Measurements from ENCODE around the gene MYH15.
A peak's percentile ranks its signal among the peaks of the same experiment; 100 is the strongest.

Gene MYH15

GRCh38 chr3:108509263-108509662 lies 1.1 kb downstream of the MYH15 start:
- DNase-seq, result no peak

- no peak for DNase-seq
These were observed 2.5 kb downstream of the MYH15 start for GRCh38 chr3:108507902-108508301.

- DNase-seq, result no peak
These were observed 4.6 kb downstream of the MYH15 start for GRCh38 chr3:108505811-108506210.

- DNase-seq, result no peak
These were observed 6.7 kb downstream of the MYH15 start for GRCh38 chr3:108503722-108504121.

- no peak for DNase-seq
These were observed 8.9 kb downstream of the MYH15 start for GRCh38 chr3:108501535-108501934.

GRCh38 chr3:108500728-108501127 lies 9.7 kb downstream of the MYH15 start:
- DNase-seq, result no peak

- DNase-seq, result no peak
These were observed 13.1 kb downstream of the MYH15 start for GRCh38 chr3:108497271-108497670.

- no peak for DNase-seq
These were observed 14.7 kb downstream of the MYH15 start for GRCh38 chr3:108495717-108496116.

- no peak for DNase-seq
These were observed 15.4 kb downstream of the MYH15 start for GRCh38 chr3:108494906-108495531.

GRCh38 chr3:108493862-108494261 lies 16.5 kb downstream of the MYH15 start:
- peak; percentile 10 for DNase-seq

GRCh38 chr3:108491456-108491855 lies 18.9 kb downstream of the MYH15 start:
- no peak for DNase-seq

- DNase-seq, result peak; percentile 64
These were observed 20.6 kb downstream of the MYH15 start for GRCh38 chr3:108489776-108490175.

- DNase-seq, result no peak
These were observed 21.8 kb downstream of the MYH15 start for GRCh38 chr3:108488631-108489030.

- DNase-seq, result no peak
These were observed 23.0 kb downstream of the MYH15 start for GRCh38 chr3:108487439-108487838.

- peak; percentile 23 for DNase-seq
These were observed 23.5 kb downstream of the MYH15 start for GRCh38 chr3:108486941-108487340.

GRCh38 chr3:108486338-108486737 lies 24.1 kb downstream of the MYH15 start:
- no peak for DNase-seq

- DNase-seq, result peak; percentile 12
These were observed 25.2 kb downstream of the MYH15 start for GRCh38 chr3:108485146-108485545.

- DNase-seq, result no peak
These were observed 31.2 kb downstream of the MYH15 start for GRCh38 chr3:108479224-108479623.

- DNase-seq, result peak; percentile 65
These were observed 32.8 kb downstream of the MYH15 start for GRCh38 chr3:108477511-108478147.

- no peak for DNase-seq
These were observed 35.1 kb downstream of the MYH15 start for GRCh38 chr3:108475220-108475782.

GRCh38 chr3:108474581-108474980 lies 35.8 kb downstream of the MYH15 start:
- no peak for DNase-seq

GRCh38 chr3:108473711-108474110 lies 36.7 kb downstream of the MYH15 start:
- DNase-seq, result no peak

- no peak for DNase-seq
These were observed 38.3 kb downstream of the MYH15 start for GRCh38 chr3:108472001-108472591.

GRCh38 chr3:108471426-108471825 lies 39.0 kb downstream of the MYH15 start:
- DNase-seq, result no peak
